Measurements from ENCODE around the gene MRPS9.

The MRPS9 gene

GRCh38 chr2:105125920-105126319 lies 88.1 kb downstream of the MRPS9 start:
- no peak for DNase-seq

- no peak for DNase-seq
Measured at GRCh38 chr2:105126336-105126735, 88.5 kb downstream of the MRPS9 start.

DNA sequence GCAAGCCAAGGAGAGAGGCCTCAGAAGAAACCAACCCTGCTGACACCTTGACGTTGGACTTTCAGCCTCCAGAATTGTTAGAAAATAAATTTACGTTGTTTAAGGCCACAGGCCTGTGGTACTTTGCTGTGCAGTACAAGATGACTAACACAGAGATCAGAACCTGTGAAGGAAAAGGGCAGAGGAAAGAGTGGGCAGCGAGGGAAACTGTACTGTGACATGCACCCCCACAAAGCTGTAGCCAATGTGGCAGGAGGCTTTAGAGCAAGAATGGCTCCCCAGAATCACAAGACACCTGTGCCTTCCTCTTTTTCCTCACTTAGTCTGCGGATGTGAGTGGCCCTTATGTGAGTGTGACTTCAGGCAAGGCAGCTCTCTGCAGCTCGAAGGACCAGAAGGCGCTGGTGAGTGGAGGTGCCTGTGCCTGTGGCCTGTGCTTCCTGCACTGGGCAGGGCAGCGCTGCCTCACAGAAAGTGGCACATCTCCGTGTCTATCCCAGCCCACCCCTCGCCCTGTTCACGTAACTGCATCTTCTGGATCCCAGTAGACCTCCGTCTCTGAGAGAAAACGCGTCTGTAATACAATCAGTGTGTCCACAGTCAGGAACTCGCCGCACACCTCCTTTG lies 89.5 kb downstream of the MRPS9 start:
- DNase-seq: no peak

GRCh38 chr2:105129722-105130232 lies 91.9 kb downstream of the MRPS9 start:
- no peak for DNase-seq

DNA sequence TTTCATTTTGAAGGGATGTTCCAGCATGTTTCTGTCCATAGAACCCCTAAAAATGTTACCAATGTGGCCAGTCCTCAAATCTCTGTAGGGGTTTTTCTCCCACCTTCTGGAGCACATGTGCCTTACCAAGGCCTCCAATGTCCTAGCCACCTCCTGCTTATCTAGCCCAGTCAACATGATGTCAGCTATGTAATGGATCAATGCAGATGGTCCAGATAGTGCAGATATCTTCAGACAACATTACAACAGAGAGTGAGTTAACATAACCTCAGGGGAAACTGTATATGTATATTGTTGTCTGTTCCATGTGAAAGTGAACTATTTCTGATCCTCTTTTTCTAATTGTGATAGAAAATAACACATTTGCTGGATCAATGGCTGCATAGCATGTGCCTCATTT lies 92.7 kb downstream of the MRPS9 start:
- DNase-seq: no peak

DNA sequence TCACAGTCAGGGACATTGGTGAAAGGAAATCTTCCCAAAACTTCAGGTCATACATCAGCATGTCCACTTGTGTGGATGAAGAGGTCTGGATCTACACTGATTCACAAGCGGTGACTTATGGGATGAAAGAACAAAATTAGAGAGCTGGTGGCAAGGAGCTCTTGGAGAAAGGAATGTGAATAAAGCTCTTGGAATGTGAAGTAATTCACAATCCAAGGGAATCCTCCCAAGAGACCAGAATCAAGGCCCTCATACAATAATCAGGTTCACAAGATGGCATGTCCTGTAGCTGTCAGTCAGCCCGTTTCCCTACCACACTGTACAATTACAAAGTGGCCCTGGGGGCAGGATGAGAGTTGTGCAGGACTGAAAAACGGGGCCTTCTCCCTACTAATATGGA lies 96.2 kb downstream of the MRPS9 start:
- DNase-seq: no peak

DNA sequence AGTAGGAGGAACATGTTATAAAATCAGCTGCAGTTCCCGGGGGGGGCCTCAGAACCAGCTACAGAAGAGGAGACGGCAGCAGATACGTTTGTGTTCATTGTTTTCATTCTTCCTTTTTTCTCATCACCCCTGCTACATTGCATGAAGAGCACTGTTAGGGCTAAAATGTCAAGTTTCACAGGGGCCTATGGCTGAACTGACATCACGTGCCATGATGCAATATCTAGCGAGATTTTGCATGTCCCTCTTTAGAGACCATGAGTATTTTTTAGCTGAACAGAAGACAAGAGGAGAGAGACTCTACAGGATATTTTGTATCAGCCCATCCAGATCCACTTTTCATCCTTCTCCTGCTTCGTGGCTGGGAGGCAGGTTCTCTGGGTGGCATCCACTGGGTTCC lies 97.6 kb downstream of the MRPS9 start:
- no peak for DNase-seq

- DNase-seq: no peak
Measured at GRCh38 chr2:105136394-105136793, 98.5 kb downstream of the MRPS9 start.

GRCh38 chr2:105138643-105139042 lies 100.8 kb downstream of the MRPS9 start:
- no peak for DNase-seq

DNA sequence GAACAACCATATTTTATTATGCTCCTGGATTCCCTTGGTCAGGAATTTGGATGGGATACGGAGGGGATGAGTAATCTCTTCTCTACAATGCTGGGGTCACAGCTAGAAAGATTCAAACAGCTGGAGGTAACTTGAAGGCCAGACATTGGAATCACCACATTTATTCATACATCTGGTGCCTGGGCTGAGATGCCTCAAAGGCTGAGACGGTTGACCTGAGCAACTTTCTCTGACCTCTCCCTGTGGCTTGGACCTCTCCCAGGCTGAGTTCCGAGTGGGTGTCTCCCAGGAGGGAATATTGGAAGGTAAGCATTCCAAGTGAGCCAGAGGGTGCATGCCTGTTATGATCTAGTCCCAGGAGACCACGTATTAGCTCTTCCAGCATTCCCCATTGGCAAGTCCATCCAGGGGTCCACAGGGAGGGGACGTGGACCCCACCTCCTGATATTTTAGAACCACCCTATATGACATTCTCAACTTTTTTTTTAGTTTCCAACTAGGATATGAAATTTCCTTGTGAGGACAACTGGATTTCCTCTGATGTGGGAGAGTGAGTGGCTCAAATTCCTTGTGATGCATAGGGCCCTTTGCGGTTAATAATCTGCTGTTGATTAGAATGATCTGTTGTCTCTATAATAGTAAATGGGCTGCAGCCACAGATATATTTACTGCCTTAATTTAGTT lies 101.8 kb downstream of the MRPS9 start:
- no peak for DNase-seq

DNA sequence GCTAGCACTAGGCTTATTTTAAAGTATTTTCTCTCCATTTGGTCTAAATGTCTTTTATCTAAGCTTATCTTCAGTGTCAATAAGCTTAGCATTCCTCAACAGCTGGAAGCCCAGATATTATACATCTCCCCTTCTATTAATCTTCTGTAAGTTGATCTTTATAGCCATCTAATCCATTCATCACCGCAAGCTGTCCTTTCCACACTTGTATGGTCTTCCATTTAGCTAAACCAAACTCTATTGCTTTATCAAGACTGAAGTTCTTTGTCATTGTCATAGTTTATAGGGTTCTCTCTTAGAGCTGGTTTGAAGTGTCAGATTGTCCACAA lies 102.3 kb downstream of the MRPS9 start:
- DNase-seq: no peak

DNA sequence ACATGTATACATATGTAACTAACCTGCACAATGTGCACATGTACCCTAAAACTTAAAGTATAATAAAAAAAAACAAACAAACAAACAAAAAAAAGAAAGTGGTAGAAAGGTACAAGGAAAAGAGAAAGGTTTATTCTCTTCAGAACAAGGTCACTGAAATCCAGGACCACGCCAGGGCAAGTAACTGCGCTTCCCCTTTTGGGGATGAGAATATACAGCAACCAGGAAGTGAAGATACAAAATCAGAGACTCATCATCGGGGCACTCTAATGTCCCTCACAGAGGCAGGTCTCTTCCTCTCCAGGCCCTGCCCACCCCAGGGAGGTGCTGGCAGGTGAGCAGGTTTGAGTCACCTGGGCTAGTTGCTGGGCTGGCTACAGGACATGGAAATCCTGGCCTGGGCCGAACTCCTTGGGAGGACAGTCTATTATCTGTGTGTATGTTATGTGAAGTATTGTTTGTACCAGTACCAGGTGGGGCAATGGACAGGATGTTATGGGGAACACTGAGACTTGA lies 103.3 kb downstream of the MRPS9 start:
- DNase-seq: no peak

- DNase-seq: no peak
Measured at GRCh38 chr2:105142239-105142638, 104.4 kb downstream of the MRPS9 start.

DNA sequence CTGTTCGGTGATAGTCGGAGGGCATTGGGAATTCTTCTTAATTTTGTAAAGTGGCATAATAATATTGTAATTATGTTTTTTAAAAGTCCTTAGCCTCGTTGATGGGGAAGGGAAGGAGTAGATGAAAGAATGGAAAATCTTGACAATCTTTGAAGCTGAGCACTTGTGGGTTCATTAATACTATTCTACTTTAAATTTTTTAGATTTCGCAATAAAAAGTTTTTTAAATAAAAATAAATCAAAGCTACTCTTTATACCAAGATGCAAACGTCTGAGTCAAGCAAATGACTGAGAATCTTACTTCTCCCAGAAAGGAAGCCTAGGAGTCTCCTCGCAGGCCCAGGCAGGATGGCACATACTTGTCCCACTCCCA lies 105.2 kb downstream of the MRPS9 start:
- DNase-seq: no peak

DNA sequence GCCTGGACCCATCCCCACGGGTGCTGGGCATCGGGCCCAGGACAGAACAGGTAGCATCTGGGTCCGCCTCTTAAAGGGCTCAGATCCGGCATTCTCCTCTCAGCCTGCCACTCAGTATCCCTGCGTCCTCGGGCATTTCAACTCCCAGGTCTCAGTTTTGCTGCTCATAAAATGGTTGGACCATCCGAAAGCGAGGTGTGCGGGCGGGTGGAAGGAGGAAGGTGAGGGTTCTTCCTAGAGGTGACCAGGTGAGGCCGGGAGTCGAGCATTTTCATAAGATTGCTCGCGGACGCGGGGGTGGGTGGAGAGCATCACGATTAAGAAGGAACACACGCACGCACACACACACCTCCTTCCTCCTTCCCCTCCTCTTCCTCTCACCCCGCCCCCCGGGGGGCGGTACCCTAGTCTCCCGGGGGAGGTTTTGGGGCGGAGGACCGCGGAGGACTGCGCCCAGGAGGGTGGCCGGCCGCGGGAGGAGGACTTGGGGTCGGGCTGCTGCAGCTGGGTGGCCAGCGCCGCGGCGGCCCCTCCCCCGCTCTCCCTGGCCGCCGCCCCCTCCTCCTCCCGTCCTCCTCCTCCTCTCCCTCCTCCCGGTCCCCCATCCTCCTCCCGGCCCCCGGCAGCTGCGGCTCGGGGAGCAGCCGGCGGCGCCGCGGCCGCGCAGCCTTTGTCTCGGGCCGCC lies 105.7 kb downstream of the MRPS9 start:
- no peak for DNase-seq

DNA sequence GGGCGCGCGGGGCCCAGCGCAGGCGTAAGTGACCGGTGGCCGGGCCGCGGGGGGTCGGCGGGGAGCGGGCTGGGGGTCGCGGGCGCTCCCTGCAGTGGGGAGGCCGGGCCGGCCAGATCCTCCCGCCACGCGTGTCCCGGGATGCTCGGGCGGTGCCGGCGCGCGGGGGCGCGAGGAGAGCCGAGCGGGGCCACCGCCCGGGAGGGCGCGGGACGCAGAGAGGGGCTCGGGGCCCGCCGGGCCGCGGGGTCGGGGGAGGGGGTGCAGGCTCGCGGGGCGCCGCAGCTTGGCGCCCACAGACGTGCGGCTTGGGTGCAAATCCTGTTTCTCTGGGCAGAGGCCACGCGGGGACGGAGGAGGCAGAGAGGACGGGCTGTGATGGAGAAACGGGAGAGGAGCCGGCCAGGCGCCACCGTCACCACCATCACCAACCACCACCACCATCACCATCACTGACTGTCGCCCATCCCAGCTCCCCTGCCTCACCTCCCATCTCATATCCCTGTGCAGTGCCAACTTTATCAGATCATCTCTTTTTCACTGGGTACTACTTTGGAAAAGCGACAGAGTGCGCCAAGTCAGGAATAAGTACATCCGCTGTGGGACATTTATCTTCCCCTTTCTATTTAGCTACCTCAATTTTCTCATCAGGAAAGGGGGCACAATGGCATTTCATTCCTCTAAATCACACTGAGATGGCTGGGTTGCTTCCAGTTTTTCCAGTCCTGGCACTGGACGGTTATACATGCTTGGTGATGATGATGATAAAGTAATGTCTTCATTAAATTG lies 106.5 kb downstream of the MRPS9 start:
- DNase-seq: no peak

DNA sequence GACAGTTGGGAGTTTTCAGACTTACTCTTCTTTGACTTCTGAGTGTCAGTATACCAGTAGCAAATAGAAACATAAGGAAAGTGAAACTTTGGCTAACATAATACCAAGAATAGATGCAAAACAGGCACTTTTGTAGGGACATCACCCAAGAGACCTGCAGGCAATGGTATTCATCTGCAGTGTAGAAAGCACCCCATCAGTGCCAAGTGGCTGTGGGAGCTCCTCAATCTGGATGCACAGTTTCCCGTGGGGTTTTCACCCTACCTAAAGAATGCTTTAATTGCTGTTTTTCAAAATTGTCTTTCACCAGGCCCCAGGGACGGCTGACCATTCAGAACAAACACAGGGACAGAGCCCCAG lies 107.1 kb downstream of the MRPS9 start:
- DNase-seq: no peak

DNA sequence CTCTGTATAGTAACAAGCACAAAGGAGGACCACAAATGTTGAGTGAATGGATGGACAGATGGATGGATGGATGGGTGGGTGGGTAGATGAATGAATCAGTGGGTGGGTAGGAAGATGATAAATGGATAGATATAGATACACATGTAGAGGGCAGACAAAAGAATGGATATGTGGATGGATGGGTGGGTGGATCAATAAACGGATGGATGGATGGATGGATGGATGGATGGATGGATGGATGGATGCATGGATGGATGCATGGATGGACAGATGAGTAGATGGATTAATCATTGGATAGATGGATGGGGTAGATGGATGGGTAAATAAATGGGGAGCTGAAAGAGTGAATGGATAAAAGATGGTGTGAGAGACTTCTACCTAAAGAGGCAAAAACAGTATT lies 111.4 kb downstream of the MRPS9 start:
- DNase-seq: no peak

All from DMS79 (cell line).